Right atrium auricular region (tissue), 2 donors: Measurements from ENCODE around the gene TFF2. TPM values are rescaled to one million over a fixed set of nuclear protein-coding genes. Genes with fewer than 3 reads are reported as not detected.

Experiments
- DNase-seq: peaks from one replicate; pipeline ENCODE4 v3.0.0-alpha.2; 2019; ENCODE audit warnings: low spot score
- H3K27ac ChIP-seq, 2 donors: fragments of 200-600 bp; sonication (generic); 1 replicate in 1 of 2; 2 replicates in 1 of 2; pipeline ENCODE4 v1.5.1; 2016 to 2019
- H3K27me3 ChIP-seq, 2 donors: fragments of 200-600 bp; sonication (generic); one replicate each; pipeline versions ENCODE4 v1.5.1 to v1.6.0; 2017 to 2019
- H3K36me3 ChIP-seq: fragments of 200-600 bp; sonication (generic); one replicate; pipeline ENCODE4 v1.5.1; 2016
- H3K4me1 ChIP-seq, 2 donors: fragments of 200-600 bp; sonication (generic); one replicate each; pipeline versions ENCODE4 v1.5.1 to v1.6.0; 2017 to 2019
- H3K4me3 ChIP-seq, 2 donors: fragments of 200-600 bp; sonication (generic); 1 replicate in 1 of 2; 2 replicates in 1 of 2; pipeline ENCODE4 v1.5.1; 2017 to 2019; ENCODE audit warnings: mild to moderate bottlenecking in 1 of 2, moderate library complexity in 1 of 2
- H3K9me3 ChIP-seq, 2 donors: fragments of 200-600 bp; sonication (generic); one replicate each; pipeline ENCODE4 v1.5.1; 2019
- CTCF ChIP-seq, 2 donors: fragments of 200-600 bp; sonication (generic); IDR thresholded peaks; one replicate each; pipeline ENCODE4 v1.5.1; 2019; ENCODE audit warnings: antibody characterized with exemption in 2 of 2
- total RNA-seq, 2 donors: library from RNA; depleted of rRNA; stranded (reverse); fragments of >200 nt; gene quantifications; one replicate each; pipeline ENCODE4 v1.1.0, GENCODE V29; 2016

The TFF2 gene
- total RNA-seq, 2 donors from 2014 or later, result not detected

GRCh38 chr21:42343101-42343500 lies 7.7 kb downstream of the TFF2 start:
- no peaks in the 10 kb centered on the region for H3K36me3 ChIP-seq
- DNase-seq, result no peak

GRCh38 chr21:42341776-42342542 lies 8.8 kb downstream of the TFF2 start:
- H3K27me3 ChIP-seq, result no peaks in the 10 kb centered on the region
- TF ChIP-seq CTCF (IDR thresholded peaks at IDR 0.05), result no peak
- no peaks in the 10 kb centered on the region for H3K36me3 ChIP-seq
- no peaks in the 10 kb centered on the region for H3K4me1 ChIP-seq
- DNase-seq, result no peak
- H3K4me3 ChIP-seq, result no peak overlapping the region
- no peaks in the 10 kb centered on the region for H3K9me3 ChIP-seq
- H3K27ac ChIP-seq, result no peak overlapping the region

More at GRCh38 chr21:42343101-42343500, 7.7 kb downstream of the TFF2 start:
- H3K27me3 ChIP-seq, result no peaks in the 10 kb centered on the region
- H3K4me3 ChIP-seq, result no peak overlapping the region
- no peak overlapping the region for H3K27ac ChIP-seq
- no peaks in the 10 kb centered on the region for H3K4me1 ChIP-seq
- H3K9me3 ChIP-seq, result no peaks in the 10 kb centered on the region
- TF ChIP-seq CTCF (IDR thresholded peaks at IDR 0.05), result no peak

GRCh38 chr21:42340187-42341050 lies 10.4 kb downstream of the TFF2 start:
- Histone ChIP-seq H3K27me3 (no peaks in the 10 kb centered on the region), H3K36me3 (no peaks in the 10 kb centered on the region), H3K9me3 (no peaks in the 10 kb centered on the region), H3K4me3 (no peak overlapping the region), H3K4me1 (no peaks in the 10 kb centered on the region), H3K27ac (no peak overlapping the region)
- TF ChIP-seq CTCF (IDR thresholded peaks at IDR 0.05), result no peak
- DNase-seq, result no peak

GRCh38 chr21:42338729-42339715 lies 11.8 kb downstream of the TFF2 start:
- no peak for TF ChIP-seq CTCF (IDR thresholded peaks at IDR 0.05)
- Histone ChIP-seq H3K4me3 (no peak overlapping the region), H3K4me1 (no peaks in the 10 kb centered on the region), H3K36me3 (no peaks in the 10 kb centered on the region), H3K27me3 (no peaks in the 10 kb centered on the region), H3K27ac (no peak overlapping the region), H3K9me3 (no peaks in the 10 kb centered on the region)
- no peak for DNase-seq
